ENCODE data around the gene TGFBR3. TPM values are rescaled to one million over a fixed set of nuclear protein-coding genes. Genes with fewer than 3 reads are reported as not detected.

TGFBR3 gene
- total RNA-seq, 1 donor from 2014 or later: 51.7 TPM

DNA sequence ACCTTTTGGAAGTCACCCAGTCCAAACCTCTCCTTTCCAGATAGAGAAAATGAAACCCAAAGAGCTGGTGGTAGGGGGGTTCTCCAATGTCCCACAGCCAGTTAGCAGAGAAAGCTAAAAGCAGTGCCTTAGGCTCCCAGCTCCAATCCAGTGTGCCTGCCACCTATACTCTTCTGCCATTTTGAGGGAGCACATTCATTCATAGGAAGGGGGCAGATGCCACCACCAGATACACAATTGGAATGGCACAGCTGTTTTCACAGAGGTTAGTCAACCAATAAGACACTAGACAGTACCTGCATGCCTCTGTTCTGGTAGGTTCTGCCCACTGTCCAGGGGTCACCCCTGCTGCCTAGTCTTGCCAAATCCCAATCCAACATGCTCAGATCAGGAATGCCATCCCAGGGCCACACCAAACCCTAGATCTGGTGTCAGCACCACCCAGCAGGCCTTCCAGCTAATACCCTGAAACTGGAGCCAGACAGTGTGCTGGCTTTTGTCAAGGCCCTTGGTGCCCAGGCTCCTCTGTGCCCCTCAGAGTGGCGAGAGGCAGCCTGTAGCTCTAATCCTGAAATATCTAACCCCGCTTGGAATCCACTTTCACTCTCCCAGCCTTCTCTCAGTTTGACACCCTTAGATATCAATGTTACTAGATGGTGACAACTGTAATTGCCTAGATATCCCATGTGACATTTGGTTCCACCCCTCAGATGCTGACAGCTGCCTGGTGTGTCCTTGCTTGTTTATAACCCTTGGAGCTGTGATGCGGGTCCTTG is 178.6 kb downstream of the TGFBR3 start:
- intact Hi-C loops (cut with DNase I): no loop called here

DNA sequence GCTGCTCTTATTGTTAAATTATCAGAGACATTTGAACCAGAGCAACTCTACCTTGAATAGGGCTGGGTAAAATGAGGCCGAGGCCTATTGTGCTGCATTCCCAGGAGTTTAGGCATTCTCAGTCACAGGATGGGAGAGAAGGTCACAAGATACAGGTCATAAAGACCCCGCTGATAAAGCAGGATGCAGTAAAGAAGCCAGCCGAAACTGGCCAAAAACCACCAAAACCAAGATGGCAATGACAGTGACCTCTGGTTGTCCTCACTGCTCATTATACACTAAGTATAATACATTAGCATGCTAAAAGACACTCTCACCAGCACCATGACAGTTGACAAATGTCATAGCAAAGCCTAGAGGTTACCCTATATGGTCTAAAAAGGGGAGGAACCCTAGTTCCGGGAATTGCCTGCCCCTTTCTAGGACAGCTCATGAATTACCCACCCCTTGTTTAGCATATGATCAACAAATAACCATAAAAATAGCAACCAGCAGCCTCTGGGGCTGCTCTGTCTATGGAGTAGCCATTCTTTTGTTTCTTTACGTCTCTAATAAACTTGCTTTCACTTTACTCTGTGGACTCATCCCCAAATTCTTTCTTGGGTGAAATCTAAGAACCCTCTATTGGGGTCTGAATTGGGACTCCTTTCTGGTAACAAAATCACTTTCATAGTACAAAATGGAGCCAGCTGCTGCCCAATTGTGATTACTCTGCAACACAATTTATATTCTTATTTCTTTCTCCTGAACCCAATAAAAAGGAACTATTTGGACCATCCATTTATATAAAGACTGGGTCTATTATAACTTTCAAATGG is 179.6 kb downstream of the TGFBR3 start:
- no peak for DNase-seq
- Histone ChIP-seq H3K27ac (no peak overlapping the region), H3K36me3 (peaks cover 46% of the 10 kb centered on the region)

More for the DNA sequence above, 178.6 kb downstream of the TGFBR3 start:
- Histone ChIP-seq H3K27me3 (ENCODE audit: low read depth) (no peaks in the 10 kb centered on the region), H3K36me3 (peaks cover 55% of the 10 kb centered on the region), H3K4me1 (peaks cover 4% of the 10 kb centered on the region), H3K27ac (no peak overlapping the region), H3K4me3 (no peak overlapping the region), H3K9me3 (no peaks in the 10 kb centered on the region)
- no peak for ATAC-seq
- no peak for TF ChIP-seq CTCF (IDR thresholded peaks at IDR 0.05)
- no peak for DNase-seq

DNA sequence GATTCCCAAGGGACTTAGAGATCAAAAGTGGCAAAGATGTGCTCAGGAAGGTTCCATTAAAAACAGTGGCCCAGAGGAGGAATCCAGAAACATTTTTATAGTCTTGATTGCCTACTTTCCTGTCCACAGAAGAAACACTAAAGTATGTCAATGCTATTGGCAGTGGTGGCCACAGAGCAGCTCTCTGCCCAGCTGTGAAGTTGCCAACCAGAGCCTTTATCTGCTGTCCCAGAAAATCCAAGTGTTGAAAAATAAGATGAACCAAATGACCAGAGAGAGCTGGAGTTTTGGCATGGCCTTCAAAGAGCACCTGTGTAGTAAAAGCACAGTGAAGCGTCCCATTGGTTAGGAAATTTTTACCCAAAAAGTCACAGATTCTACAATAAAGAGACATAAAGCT is 181.2 kb downstream of the TGFBR3 start:
- Histone ChIP-seq H3K4me3 (no peak overlapping the region), H3K9me3 (no peaks in the 10 kb centered on the region), H3K4me1 (peaks cover 14% of the 10 kb centered on the region), H3K27me3 (ENCODE audit: low read depth) (no peaks in the 10 kb centered on the region), H3K27ac (no peak overlapping the region), H3K36me3 (peaks cover 36% of the 10 kb centered on the region)
- no peak for ATAC-seq
- no peak for DNase-seq
- intact Hi-C loops (cut with DNase I): no loop called here
- no peak for TF ChIP-seq CTCF (IDR thresholded peaks at IDR 0.05)

More for the DNA sequence above, 179.6 kb downstream of the TGFBR3 start:
- H3K27me3 ChIP-seq (ENCODE audit: low read depth): no peaks in the 10 kb centered on the region
- no peak for TF ChIP-seq CTCF (IDR thresholded peaks at IDR 0.05)
- no peak overlapping the region for H3K4me3 ChIP-seq
- ATAC-seq: no peak
- no peaks in the 10 kb centered on the region for H3K9me3 ChIP-seq
- peaks cover 5% of the 10 kb centered on the region for H3K4me1 ChIP-seq
- intact Hi-C loops (cut with DNase I): no loop called here

DNA sequence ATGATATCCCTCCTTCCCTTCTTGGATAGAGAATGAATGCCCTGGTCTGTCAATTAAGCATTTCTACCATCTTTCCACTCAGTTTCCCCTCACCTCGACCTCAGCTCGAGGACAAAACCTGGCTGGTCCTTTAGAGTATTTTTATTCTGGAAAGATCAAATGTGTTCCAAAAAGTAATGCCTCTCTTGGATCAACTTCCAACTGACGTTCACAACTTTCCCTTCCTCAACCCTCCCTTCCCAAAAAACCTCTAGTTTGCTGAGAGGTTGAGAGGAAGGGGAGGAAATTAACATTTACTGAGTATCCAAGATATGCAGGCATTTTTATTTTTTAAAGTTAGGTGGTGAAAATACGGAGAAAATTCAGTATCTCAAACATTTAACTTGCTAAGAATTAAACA is 182.9 kb downstream of the TGFBR3 start:
- peaks cover 19% of the 10 kb centered on the region for H3K4me1 ChIP-seq
- ATAC-seq (no peak), DNase-seq (no peak)
- no peak overlapping the region for H3K4me3 ChIP-seq
- no peaks in the 10 kb centered on the region for H3K9me3 ChIP-seq
- peaks cover 23% of the 10 kb centered on the region for H3K36me3 ChIP-seq
- H3K27me3 ChIP-seq (ENCODE audit: low read depth): no peaks in the 10 kb centered on the region
- intact Hi-C loops (cut with DNase I): no loop called here
- TF ChIP-seq CTCF (IDR thresholded peaks at IDR 0.05): no peak
- H3K27ac ChIP-seq: no peak overlapping the region

DNA sequence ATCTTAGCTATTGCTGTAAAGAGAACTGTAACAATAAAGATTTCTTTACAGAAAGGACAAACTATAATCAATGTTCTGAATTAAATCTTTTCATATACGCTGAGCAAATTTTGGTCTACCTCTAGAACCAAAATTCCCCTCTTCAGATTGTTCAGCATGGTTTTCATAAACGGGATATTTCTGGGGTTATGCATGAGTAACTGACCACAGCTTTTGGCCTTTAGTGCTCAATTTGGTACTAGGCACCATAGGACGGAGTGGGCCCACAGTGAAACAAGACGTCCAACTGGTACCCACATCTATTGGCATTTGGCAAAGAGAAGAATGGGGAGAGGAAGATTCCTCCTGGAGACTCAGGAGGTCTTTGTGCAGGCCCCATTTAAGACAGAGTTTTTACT is 184.5 kb downstream of the TGFBR3 start:
- Histone ChIP-seq H3K4me3 (no peak overlapping the region), H3K27me3 (ENCODE audit: low read depth) (no peaks in the 10 kb centered on the region), H3K36me3 (peaks cover 12% of the 10 kb centered on the region), H3K4me1 (peaks cover 32% of the 10 kb centered on the region), H3K9me3 (no peaks in the 10 kb centered on the region), H3K27ac (no peak overlapping the region)
- no peak for TF ChIP-seq CTCF (IDR thresholded peaks at IDR 0.05)
- intact Hi-C loops (cut with DNase I): no loop called here
- ATAC-seq (peak in 1 of 2 donors; percentile 22), DNase-seq (no peak)
